ENCODE results near the gene STIP1.
A peak's percentile ranks its signal among the peaks of the same experiment; 100 is the strongest.

The STIP1 gene

GRCh38 chr11:64220271-64220670 is 34.3 kb downstream of the STIP1 start:
- DNase-seq (ENCODE audit: insufficient read length, low spot score), result no peak
- no peak for FAIRE-seq

DNA sequence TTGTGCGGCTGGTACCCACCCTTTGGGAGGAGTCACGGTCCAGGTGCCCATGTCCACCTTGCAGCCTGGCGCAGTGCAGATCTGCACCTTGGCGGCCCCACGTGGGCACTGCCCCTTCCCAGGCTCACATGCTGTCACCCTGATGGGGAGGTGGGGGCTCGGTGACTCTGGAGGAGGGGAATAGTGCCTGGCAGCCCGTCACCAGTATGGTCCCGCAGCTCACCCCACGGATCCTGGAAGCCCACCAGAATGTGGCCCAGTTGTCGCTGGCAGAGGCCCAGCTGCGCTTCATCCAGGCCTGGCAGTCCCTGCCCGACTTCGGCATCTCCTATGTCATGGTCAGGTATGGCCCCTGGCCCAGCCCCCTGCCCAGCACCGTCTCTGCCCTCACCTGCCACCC is 34.8 kb downstream of the STIP1 start:
- DNase-seq (ENCODE audit: insufficient read length, low spot score), result no peak
- FAIRE-seq, result no peak

- no peak for DNase-seq (ENCODE audit: insufficient read length, low spot score)
- no peak for FAIRE-seq
Measured at GRCh38 chr11:64222651-64223000, 36.7 kb downstream of the STIP1 start.

DNA sequence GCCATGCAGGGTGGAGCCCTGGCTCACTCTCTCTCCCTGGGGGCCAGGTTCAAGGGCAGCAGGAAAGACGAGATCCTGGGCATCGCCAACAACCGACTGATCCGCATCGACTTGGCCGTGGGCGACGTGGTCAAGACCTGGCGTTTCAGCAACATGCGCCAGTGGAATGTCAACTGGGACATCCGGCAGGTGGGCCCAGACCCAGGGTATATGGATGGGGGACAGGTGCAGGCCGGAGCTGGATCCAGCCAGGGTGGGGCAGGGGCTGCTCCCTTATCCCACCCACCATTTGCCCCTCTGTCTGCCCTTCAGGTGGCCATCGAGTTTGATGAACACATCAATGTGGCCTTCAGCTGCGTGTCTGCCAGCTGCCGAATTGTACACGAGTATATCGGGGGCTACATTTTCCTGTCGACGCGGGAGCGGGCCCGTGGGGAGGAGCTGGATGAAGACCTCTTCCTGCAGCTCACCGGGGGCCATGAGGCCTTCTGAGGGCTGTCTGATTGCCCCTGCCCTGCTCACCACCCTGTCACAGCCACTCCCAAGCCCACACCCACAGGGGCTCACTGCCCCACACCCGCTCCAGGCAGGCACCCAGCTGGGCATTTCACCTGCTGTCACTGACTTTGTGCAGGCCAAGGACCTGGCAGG is 37.2 kb downstream of the STIP1 start:
- FAIRE-seq (no peak), DNase-seq (ENCODE audit: insufficient read length, low spot score) (no peak)

DNA sequence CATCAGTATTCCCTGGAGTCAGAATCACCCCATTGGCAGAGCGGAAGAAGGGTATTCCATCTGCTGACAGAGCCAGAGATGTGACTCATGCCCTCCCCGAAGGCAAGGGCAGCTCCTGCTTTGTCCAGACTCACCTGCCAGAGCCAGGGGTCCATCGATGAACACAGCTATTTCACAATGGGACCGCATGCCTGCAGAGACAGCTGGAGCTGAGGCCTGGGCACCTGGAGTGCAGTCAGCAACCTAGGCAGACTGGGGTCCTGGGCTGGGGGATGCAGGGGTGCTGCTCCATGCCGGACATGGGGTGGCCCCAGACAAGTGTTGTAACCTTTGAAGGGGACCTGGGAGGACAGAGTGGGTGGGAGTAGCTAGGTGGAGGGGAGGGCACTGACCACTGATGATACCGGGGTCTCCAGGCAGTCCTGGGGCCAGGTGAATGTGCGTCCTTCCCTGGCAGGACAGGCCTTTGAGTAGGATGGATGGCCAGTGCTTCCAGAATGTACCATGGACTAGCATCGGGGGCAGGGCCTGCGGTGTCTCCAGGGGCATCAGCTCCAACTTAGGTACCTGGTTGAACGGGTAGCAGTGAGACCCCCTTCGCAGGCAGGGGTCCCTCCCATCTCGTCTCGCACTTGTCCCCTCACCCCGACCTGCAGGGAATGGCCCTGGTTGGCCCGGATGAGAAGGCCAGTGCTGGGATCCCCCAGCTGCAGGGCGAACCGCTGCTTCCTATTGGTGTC is 38.4 kb downstream of the STIP1 start:
- no peak for FAIRE-seq
- no peak for DNase-seq (ENCODE audit: insufficient read length, low spot score)

GRCh38 chr11:64224891-64225607 is 39.1 kb downstream of the STIP1 start:
- DNase-seq (ENCODE audit: insufficient read length, low spot score), result no peak
- FAIRE-seq, result no peak

GRCh38 chr11:64225608-64226506 is 39.9 kb downstream of the STIP1 start, which contains the start of the genes NUDT22 and TRPT1:
Gene NUDT22, plus strand, starts transcription at chr11:64226274. Its CDS starts 379 bp downstream, at chr11:64226653.
Gene TRPT1, minus strand, starts transcription at chr11:64226186. Its CDS starts 326 bp downstream, at chr11:64225860.
- peak; percentile 81 for DNase-seq (ENCODE audit: insufficient read length, low spot score)
- no peak for FAIRE-seq

- no peak for FAIRE-seq
Measured at GRCh38 chr11:64226507-64227051, 40.6 kb downstream of the STIP1 start.

GRCh38 chr11:64227405-64227956 is 41.5 kb downstream of the STIP1 start:
- DNase-seq (ENCODE audit: insufficient read length, low spot score) (no peak), FAIRE-seq (no peak)

More at GRCh38 chr11:64226507-64227051, 40.6 kb downstream of the STIP1 start:
- no peak for DNase-seq (ENCODE audit: insufficient read length, low spot score)

DNA sequence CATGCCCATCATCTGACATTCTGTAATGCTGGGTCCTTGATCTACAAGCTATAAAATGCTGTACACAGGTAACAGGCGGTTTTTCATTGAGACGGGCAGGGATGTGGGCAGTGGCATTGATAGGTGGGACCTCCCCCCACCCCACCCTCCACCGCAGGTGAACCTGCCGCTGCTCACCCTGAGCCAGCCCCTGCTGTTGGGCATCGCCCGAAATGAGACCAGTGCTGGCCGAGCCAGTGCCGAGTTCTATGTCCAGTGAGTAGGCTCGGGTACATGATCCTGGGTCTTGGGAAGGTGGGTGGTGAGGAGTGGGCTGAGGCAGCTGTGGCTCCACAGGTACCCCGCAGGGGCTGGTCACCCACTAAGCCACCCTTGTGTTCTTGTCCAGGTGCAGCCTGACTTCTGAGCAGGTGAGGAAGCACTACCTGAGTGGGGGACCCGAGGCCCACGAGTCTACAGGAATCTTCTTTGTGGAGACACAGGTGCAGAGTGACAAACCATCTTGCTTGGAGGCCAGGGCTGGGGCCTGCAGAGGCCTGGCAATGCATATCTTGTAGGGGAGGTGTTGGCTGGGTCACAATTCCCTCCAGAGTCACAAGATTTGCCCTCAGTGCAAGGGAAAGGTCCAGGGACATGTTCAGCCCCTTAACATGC is 43.2 kb downstream of the STIP1 start:
- FAIRE-seq (no peak), DNase-seq (ENCODE audit: insufficient read length, low spot score) (no peak)

DNA sequence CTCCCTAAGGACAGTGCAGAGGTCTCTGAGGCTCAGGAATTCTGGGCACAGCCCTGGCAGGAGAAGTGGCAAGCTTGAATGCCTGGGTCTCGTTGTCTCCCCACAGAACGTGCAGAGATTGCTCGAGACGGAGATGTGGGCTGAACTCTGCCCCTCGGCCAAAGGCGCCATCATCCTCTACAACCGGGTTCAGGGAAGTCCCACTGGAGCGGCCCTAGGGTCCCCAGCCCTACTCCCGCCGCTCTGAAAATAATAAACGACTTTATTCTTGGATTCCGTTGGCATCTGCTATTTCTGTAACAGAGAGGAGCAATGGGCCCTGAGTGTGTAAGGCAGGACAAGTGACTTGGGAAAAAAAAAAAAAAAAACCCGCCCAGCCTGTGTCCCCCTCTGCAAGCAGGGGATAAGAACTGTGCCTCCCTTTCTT is 43.8 kb downstream of the STIP1 start:
- no peak for FAIRE-seq

DNA sequence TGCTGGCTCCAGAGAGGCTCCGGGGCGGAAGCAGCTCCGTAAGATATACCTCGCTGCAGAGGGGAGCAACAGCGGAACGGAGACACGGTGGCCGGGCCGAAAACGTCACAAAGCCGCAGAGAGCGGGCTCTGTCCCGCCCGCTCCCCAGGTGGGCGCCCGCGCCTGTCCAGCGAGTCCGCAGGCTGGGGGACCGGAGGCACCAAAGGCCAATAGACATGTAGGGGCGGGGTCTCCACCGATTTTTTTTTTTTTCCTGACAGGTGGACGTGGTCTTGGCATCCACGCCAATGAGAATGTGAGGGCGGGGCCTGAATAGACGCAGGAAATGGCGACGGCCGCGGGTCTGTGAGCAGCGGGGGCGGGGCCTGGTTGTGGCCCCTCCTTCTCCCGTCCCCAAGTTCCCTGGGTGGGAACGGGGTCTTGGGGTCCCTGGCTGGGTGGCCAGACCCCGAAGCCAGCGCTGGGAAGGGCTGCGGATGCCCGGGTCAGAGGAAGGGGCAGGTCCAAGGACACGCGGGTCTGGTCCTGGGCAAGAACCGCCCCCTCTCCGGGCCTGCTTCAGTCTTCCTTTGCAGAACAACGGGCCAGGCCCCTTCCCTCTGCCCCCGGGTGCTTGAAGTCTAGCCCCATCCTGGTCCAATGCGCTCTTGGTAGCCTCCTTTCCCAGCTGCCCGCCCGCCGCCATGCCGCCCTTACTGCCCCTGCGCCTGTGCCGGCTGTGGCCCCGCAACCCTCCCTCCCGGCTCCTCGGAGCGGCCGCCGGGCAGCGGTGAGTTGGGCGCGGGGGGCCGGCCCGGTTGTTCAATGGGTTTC is 44.4 kb downstream of the STIP1 start, which contains the start of gene DNAJC4:
Gene DNAJC4 (plus strand): TSS at position 378 of the 814 bp plus-strand sequence. CDS start 307 bp downstream, at position 685.
- no peak for FAIRE-seq
- peak; percentile 82 for DNase-seq (ENCODE audit: insufficient read length, low spot score)

More for the DNA sequence above, 43.8 kb downstream of the STIP1 start:
- no peak for DNase-seq (ENCODE audit: insufficient read length, low spot score)

DNA sequence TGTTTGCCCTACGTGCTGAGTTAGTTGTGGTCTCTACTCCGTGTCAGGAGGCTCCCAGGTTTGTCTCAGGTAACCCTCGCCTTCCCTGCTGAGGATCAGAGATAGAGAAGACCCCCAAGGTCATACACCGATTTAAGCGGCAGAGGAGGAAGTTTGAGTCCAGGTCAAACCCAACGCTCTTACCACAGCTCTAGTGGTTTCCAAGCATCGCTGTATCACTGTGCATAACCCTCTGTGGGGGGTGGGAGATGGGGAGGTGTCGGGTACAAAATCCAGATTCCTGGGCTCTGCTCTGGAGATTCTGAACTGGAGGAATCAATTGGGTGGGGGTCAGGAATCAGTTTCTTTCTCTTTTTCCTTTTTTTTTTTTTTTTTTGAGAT is 45.0 kb downstream of the STIP1 start:
- no peak for DNase-seq (ENCODE audit: insufficient read length, low spot score)
- no peak for FAIRE-seq

DNA sequence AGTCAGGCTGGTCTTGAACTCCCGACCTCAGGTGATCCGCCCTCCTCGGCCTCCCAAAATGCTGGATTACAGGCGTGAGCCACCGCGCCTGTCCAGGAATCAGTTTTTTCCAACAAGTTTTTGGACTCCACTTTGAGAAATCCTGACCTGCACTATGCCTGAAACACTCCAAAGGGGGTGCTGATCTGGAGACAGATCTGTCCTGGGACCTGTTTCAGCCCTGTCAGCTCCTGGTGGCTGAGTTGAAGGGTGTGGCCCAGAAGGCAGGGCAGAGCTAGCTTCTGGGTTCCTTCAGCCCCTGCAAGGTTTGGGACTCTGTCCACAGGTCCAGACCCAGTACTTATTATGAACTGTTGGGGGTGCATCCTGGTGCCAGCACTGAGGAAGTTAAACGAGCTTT is 45.6 kb downstream of the STIP1 start:
- no peak for FAIRE-seq
- DNase-seq (ENCODE audit: insufficient read length, low spot score), result no peak

DNA sequence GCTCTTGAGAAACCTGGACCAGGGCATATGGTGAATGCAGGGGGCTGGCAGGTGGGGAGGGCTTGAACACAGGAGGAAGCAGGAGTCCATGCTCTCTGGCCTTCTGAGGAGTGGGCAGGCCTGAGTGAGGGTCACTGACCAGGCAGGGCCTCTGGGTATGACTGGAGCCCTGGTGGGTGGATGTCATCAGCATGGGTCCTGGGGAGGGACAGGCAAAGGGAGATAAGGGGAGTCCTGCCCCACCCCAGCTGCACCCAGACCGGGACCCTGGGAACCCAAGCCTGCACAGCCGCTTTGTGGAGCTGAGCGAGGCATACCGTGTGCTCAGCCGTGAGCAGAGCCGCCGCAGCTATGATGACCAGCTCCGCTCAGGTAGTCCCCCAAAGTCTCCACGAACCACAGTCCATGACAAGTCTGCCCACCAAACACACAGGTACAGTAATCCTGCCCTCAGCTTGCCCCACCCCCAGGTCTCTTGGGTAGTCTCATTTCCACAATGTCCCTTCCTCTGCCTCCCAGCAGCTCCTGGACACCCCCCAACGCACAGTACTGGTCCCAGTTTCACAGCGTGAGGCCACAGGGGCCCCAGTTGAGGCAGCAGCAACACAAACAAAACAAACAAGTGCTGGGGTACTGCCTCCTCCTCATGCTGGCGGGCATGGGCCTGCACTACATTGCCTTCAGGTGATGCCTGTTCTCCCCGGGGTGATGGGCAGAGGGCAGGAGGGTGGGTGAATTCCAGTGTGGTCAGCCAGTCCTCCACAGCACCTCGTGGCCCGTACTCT is 46.4 kb downstream of the STIP1 start:
- FAIRE-seq, result no peak
- no peak for DNase-seq (ENCODE audit: insufficient read length, low spot score)

GRCh38 chr11:64232967-64233315 is 47.0 kb downstream of the STIP1 start:
- DNase-seq (ENCODE audit: insufficient read length, low spot score) (no peak), FAIRE-seq (no peak)

GRCh38 chr11:64233913-64234586 is 48.1 kb downstream of the STIP1 start, which contains the start of gene VEGFB:
Gene VEGFB, plus strand, starts transcription at chr11:64234584. Its CDS starts 250 bp downstream, at chr11:64234834.
- FAIRE-seq, result no peak
- peak; percentile 60 for DNase-seq (ENCODE audit: insufficient read length, low spot score)
